Lower lobe of right lung (tissue), 2 donors: ENCODE data around the gene STK4. TPM values are rescaled to one million over a fixed set of nuclear protein-coding genes. Genes with fewer than 3 reads are reported as not detected.

Source experiments
- ATAC-seq, 2 donors: fragments of 200-7000 bp; cut with Tn5 transposase; one replicate each; pipeline ENCODE4 v1.9.1; 2020 to 2022; ENCODE audit warnings: mild to moderate bottlenecking in 2 of 2, moderate library complexity in 2 of 2
- DNase-seq: peaks from one replicate; pipeline ENCODE4 v3.0.0-alpha.2; 2020
- H3K27ac ChIP-seq: fragments of 200-600 bp; one replicate; pipeline ENCODE4 v1.8.0; 2022
- H3K27me3 ChIP-seq: fragments of 200-600 bp; one replicate; pipeline ENCODE4 v1.8.0; 2022; ENCODE audit warnings: low read depth
- H3K36me3 ChIP-seq: fragments of 200-600 bp; one replicate; pipeline ENCODE4 v1.8.0; 2022; ENCODE audit warnings: mild to moderate bottlenecking
- H3K4me1 ChIP-seq: fragments of 200-600 bp; one replicate; pipeline ENCODE4 v1.8.0; 2022
- H3K4me3 ChIP-seq: fragments of 200-600 bp; one replicate; pipeline ENCODE4 v1.8.0; 2022; ENCODE audit warnings: mild to moderate bottlenecking
- H3K9me3 ChIP-seq: fragments of 200-600 bp; one replicate; pipeline ENCODE4 v1.8.0; 2022
- CTCF ChIP-seq: fragments of 200-600 bp; IDR thresholded peaks from one replicate; pipeline ENCODE4 v1.8.0; 2022; ENCODE audit warnings: antibody characterized with exemption, mild to moderate bottlenecking
- intact Hi-C: fragments of 100-400 bp; cut with DNase I; formaldehyde crosslinking; loops from one replicate; pipeline ENCODE4 v1.11.0; 2022
- total RNA-seq: library from RNA; stranded (reverse); fragmentation: NEBNext Ultra II Directional; extraction: Animal tissue kit (Norgen Biotek cat#: 25700); gene quantifications from one replicate; pipeline ENCODE4 v1.2.1, GENCODE V29; 2021
- donor health status: DM: no; HTN: yes; CAD: no; lungs with severe emphysema.

STK4 gene
- total RNA-seq, 1 donor from 2014 or later = 73.4 TPM

DNA sequence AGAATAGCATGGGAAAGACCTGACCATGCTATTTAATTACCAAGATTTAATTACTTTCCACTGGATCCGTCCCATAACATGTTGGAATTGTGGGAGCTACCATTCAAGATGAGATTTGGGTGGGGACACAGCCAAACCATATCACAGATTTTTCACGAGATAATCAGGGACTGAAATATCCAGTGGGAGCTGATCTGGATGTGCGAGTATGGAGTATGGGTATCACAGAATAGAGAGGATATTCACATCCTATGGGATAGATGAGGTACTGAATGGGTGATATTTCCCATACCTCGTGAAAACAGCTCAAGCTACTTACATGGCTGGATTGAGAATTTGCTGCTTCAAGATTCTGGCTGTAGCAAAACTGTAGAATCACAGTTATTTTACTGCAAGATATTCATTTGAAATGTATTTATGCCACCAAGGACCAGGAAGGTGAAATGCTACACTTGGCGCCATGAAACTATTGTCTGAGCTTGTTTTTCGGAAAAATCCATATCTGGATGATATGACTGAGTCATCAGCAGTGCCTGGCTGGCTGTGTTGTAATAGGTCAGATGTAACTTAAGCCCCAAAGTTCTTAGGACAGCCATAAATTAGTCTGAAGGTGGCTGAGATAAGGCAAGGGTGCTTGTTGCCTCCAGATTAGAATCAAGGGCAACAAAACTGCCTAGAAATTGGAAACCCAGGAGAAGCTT lies 104.8 kb downstream of the STK4 start:
- no peaks in the 10 kb centered on the region for H3K9me3 ChIP-seq
- no peak for ATAC-seq
- intact Hi-C loops = no loop called here

GRCh38 chr20:45072066-45072465 lies 105.8 kb downstream of the STK4 start:
- DNase-seq = no peak
- H3K27me3 ChIP-seq = no peaks in the 10 kb centered on the region
- H3K9me3 ChIP-seq = no peaks in the 10 kb centered on the region
- no peak overlapping the region for H3K4me3 ChIP-seq
- H3K4me1 ChIP-seq = no peaks in the 10 kb centered on the region
- H3K36me3 ChIP-seq = peaks cover 67% of the 10 kb centered on the region
- ATAC-seq = no peak
- H3K27ac ChIP-seq = no peak overlapping the region
- intact Hi-C loops = no loop called here
- no peak for TF ChIP-seq CTCF

More for the DNA sequence above, 104.8 kb downstream of the STK4 start:
- H3K4me3 ChIP-seq = no peak overlapping the region
- TF ChIP-seq CTCF = no peak
- no peak for DNase-seq
- H3K36me3 ChIP-seq = peaks cover 64% of the 10 kb centered on the region
- H3K27ac ChIP-seq = no peak overlapping the region
- H3K27me3 ChIP-seq = no peaks in the 10 kb centered on the region
- no peaks in the 10 kb centered on the region for H3K4me1 ChIP-seq

GRCh38 chr20:45073221-45073620 lies 106.9 kb downstream of the STK4 start:
- ATAC-seq = no peak
- no peaks in the 10 kb centered on the region for H3K4me1 ChIP-seq
- no peaks in the 10 kb centered on the region for H3K9me3 ChIP-seq

GRCh38 chr20:45077559-45077958 lies 111.2 kb downstream of the STK4 start:
- ATAC-seq = no peak
- Histone ChIP-seq H3K9me3 (peaks cover 1% of the 10 kb centered on the region), H3K36me3 (peaks cover 88% of the 10 kb centered on the region), H3K4me1 (no peaks in the 10 kb centered on the region), H3K27me3 (no peaks in the 10 kb centered on the region), H3K27ac (no peak overlapping the region), H3K4me3 (no peak overlapping the region)
- no peak for TF ChIP-seq CTCF
- no peak for DNase-seq
- intact Hi-C loops = no loop called here

More at GRCh38 chr20:45073221-45073620, 106.9 kb downstream of the STK4 start:
- TF ChIP-seq CTCF = no peak
- H3K27ac ChIP-seq = no peak overlapping the region
- peaks cover 64% of the 10 kb centered on the region for H3K36me3 ChIP-seq
- no peak overlapping the region for H3K4me3 ChIP-seq
- H3K27me3 ChIP-seq = no peaks in the 10 kb centered on the region
- no peak for DNase-seq
- intact Hi-C loops = no loop called here

- ATAC-seq (no peak), DNase-seq (no peak)
- no peaks in the 10 kb centered on the region for H3K27me3 ChIP-seq
- peaks cover 57% of the 10 kb centered on the region for H3K36me3 ChIP-seq
- H3K4me3 ChIP-seq = no peak overlapping the region
- H3K27ac ChIP-seq = no peak overlapping the region
- no peaks in the 10 kb centered on the region for H3K4me1 ChIP-seq
- H3K9me3 ChIP-seq = peaks cover 8% of the 10 kb centered on the region
- intact Hi-C loops = no loop called here
- peak; percentile 13 for TF ChIP-seq CTCF
These were observed 114.7 kb downstream of the STK4 start for GRCh38 chr20:45080867-45081624.
